Panc1 (cell line): ENCODE measurements around the gene CDK6. TPM values are rescaled to one million over a fixed set of nuclear protein-coding genes. Genes with fewer than 3 reads are reported as not detected.

Experiments
- ATAC-seq: fragments of 200-7000 bp; cut with Tn5 transposase; 2 replicates; pipeline ENCODE4 v1.9.1; 2020; ENCODE audit warnings: mild to moderate bottlenecking, moderate library complexity
- BruUV-seq: library from RNA; stranded (reverse); fragments of 400-500 nt; replicated peaks from 2 replicates; lab custom pipeline; 2021; lab: Mats Ljungman, UMichigan
- CTCF ChIA-PET: fragments of 300-600 bp; sonication (Branson Sonifier 250); formaldehyde crosslinking; loops from one replicate; lab custom pipeline; 2022; ENCODE audit warnings: antibody characterized with exemption; lab: Charles Lee
- POLR2A ChIA-PET: fragments of 300-600 bp; sonication (Branson Sonifier 250); formaldehyde crosslinking; loops from one replicate; lab custom pipeline; 2022; ENCODE audit warnings: antibody characterized with exemption; lab: Charles Lee
- DNase-seq: peaks from one replicate; pipeline ENCODE4 v3.0.0-alpha.2; 2010; ENCODE audit warnings: low read depth, low spot score
- H3K27ac ChIP-seq: 2 replicates; pipeline ENCODE4 v1.5.1; 2011; ENCODE audit warnings: mild to moderate bottlenecking, low read length, inconsistent platforms
- H3K27me3 ChIP-seq: fragments of 200-500 bp; sonication (Bioruptor generic); 2 replicates; pipeline ENCODE4 v1.6.0; 2014; ENCODE audit warnings: low read length, inconsistent platforms; ENCODE audit not compliant: control insufficient read depth, insufficient read depth
- H3K36me3 ChIP-seq: fragments of 200-500 bp; sonication (Bioruptor generic); 2 replicates; pipeline ENCODE4 v1.5.1; 2014; ENCODE audit warnings: inconsistent platforms, mild to moderate bottlenecking, low read length, moderate library complexity; ENCODE audit not compliant: control insufficient read depth, insufficient read depth
- H3K4me1 ChIP-seq: 2 replicates; pipeline ENCODE4 v1.5.1; 2011; ENCODE audit warnings: inconsistent platforms, mild to moderate bottlenecking, low read length, moderate library complexity; ENCODE audit not compliant: control insufficient read depth, insufficient read depth
- H3K4me3 ChIP-seq, 2 experiments: 2 replicates each; pipeline ENCODE4 v1.5.1; 2011 to 2012; ENCODE audit warnings: low read depth in 2 of 2, low read length in 2 of 2, mild to moderate bottlenecking in 2 of 2, inconsistent platforms in 1 of 2, moderate library complexity in 1 of 2
- H3K9me3 ChIP-seq: fragments of 200-500 bp; sonication (Bioruptor generic); 2 replicates; pipeline ENCODE4 v1.5.1; 2014; ENCODE audit warnings: low read depth, mild to moderate bottlenecking, inconsistent platforms, low read length, moderate library complexity; ENCODE audit not compliant: control insufficient read depth, insufficient read depth
- CTCF ChIP-seq: fragments of 450-650 bp; IDR thresholded peaks from 2 replicates; pipeline ENCODE4 v1.5.1; 2017; ENCODE audit warnings: mild to moderate bottlenecking
- POLR2AphosphoS5 ChIP-seq: IDR thresholded peaks from 2 replicates; pipeline ENCODE4 v1.6.1; 2012; ENCODE audit warnings: mild to moderate bottlenecking, low read depth, low read length, moderate library complexity
- REST ChIP-seq, 2 experiments: IDR thresholded peaks; 2 replicates each; pipeline ENCODE4 v1.6.1; 2011 to 2012; ENCODE audit warnings: low read depth in 2 of 2, control low read depth in 1 of 2, low read length in 1 of 2, mild to moderate bottlenecking in 1 of 2, moderate library complexity in 1 of 2; ENCODE audit not compliant: insufficient read depth in 1 of 2
- SIN3A ChIP-seq: IDR thresholded peaks from 2 replicates; pipeline ENCODE4 v1.6.1; 2012; ENCODE audit warnings: low read depth, mild to moderate bottlenecking, low read length, moderate library complexity, borderline replicate concordance; ENCODE audit not compliant: insufficient read depth
- TCF7L2 ChIP-seq: IDR thresholded peaks from 2 replicates; pipeline ENCODE4 v1.6.1; 2011; ENCODE audit warnings: mild to moderate bottlenecking, low read depth, low read length, inconsistent platforms
- in situ Hi-C: cut with HindIII; loops from 2 replicates; pipeline ENCODE4 v1.10.0; 2016; ENCODE audit warnings: low sequenced_read_pairs, low pct_unique_long_range_greater_than_20kb
- intact Hi-C: fragments of 100-400 bp; cut with micrococcal nuclease; formaldehyde crosslinking; loops from one replicate; pipeline ENCODE4 v1.10.0; 2022; ENCODE audit not compliant: unreplicated experiment
- total RNA-seq: library from RNA; stranded (reverse); gene quantifications from one replicate; pipeline ENCODE4 v1.2.1, GENCODE V29; 2021; ENCODE audit not compliant: unreplicated experiment

The CDK6 gene
- total RNA-seq, 1 experiment from 2014 or later, result 57.4 TPM

- no peaks in the 10 kb centered on the region for H3K9me3 ChIP-seq
- BruUV-seq, result no TSS peak
- TF ChIP-seq REST (IDR thresholded peaks at IDR 0.05; ENCODE audit: insufficient read depth in 1 of 2, low read depth in 2 of 2, low read length in 1 of 2) (no peak), TCF7L2 (no peak), CTCF (no peak), POLR2AphosphoS5 (no peak), SIN3A (no peak)
- in situ Hi-C loops, result no loop called here
- no peak overlapping the region for H3K27ac ChIP-seq
- ATAC-seq, result no peak
- H3K4me1 ChIP-seq, result no peaks in the 10 kb centered on the region
- CTCF ChIA-PET, result no interaction called here
- POLR2A ChIA-PET, result no interaction called here
- intact Hi-C loops, result no loop called here
- DNase-seq, result no peak
- no peaks in the 10 kb centered on the region for H3K36me3 ChIP-seq
- H3K27me3 ChIP-seq, result no peaks in the 10 kb centered on the region
- no peak overlapping the region for H3K4me3 ChIP-seq
These were observed 7.4 kb upstream of the CDK6 start for GRCh38 chr7:92843781-92844180.

- CTCF ChIA-PET, result no interaction called here
- intact Hi-C loops, result no loop called here
These were observed 6.8 kb upstream of the CDK6 start for GRCh38 chr7:92843034-92843760.

More at GRCh38 chr7:92843034-92843760, 6.8 kb upstream of the CDK6 start:
- no peak for ATAC-seq
- BruUV-seq, result no TSS peak
- no peaks in the 10 kb centered on the region for H3K4me1 ChIP-seq
- no peaks in the 10 kb centered on the region for H3K27me3 ChIP-seq
- no peak overlapping the region for H3K27ac ChIP-seq
- H3K36me3 ChIP-seq, result no peaks in the 10 kb centered on the region
- H3K9me3 ChIP-seq, result no peaks in the 10 kb centered on the region
- TF ChIP-seq CTCF (no peak), POLR2AphosphoS5 (no peak), REST (IDR thresholded peaks at IDR 0.05; ENCODE audit: insufficient read depth in 1 of 2, low read depth in 2 of 2, low read length in 1 of 2) (no peak), SIN3A (no peak), TCF7L2 (no peak)
- POLR2A ChIA-PET, result no interaction called here
- no peak for DNase-seq
- H3K4me3 ChIP-seq, result no peak overlapping the region
- in situ Hi-C loops, result no loop called here
